ENCODE data around the gene KLC1. TPM values are rescaled to one million over a fixed set of nuclear protein-coding genes. Genes with fewer than 3 reads are reported as not detected.

Gene KLC1
- total RNA-seq, 1 donor from 2014 or later, result 238 TPM

GRCh38 chr14:103581954-103582703 is 46.9 kb upstream of the KLC1 start:
- FAIRE-seq, result no peak
- no peaks in the 10 kb centered on the region for H3K27me3 Mint-ChIP-seq (ENCODE audit: low read depth, unreplicated experiment)
- no peak overlapping the region for H3K4me2 ChIP-seq (ENCODE audit: low read length)

GRCh38 chr14:103584326-103584915 is 44.6 kb upstream of the KLC1 start:
- H3K4me1 Mint-ChIP-seq (ENCODE audit: low read depth, unreplicated experiment), result no peaks in the 10 kb centered on the region
- DNase-seq (ENCODE audit: low read depth) (no peak), FAIRE-seq (no peak)
- Histone ChIP-seq H3K36me3 (ENCODE audit: insufficient read depth, low read length) (peaks cover 12% of the 10 kb centered on the region), H3K4me3 (ENCODE audit: insufficient read depth, low read depth, low read length) (no peak overlapping the region), H3K27me3 (ENCODE audit: insufficient read depth, low read length) (no peaks in the 10 kb centered on the region), H3K79me2 (ENCODE audit: insufficient read depth, low read length) (no peaks in the 10 kb centered on the region), H3K4me1 (ENCODE audit: insufficient read depth, low read length) (no peaks in the 10 kb centered on the region), H3K9ac (ENCODE audit: low read length) (no peak overlapping the region), H3K9me3 (ENCODE audit: insufficient read depth, low read depth, low read length) (no peaks in the 10 kb centered on the region), H2AFZ (ENCODE audit: low read depth, low read length) (no peak overlapping the region), H4K20me1 (ENCODE audit: insufficient read depth, low read length) (peaks cover 15% of the 10 kb centered on the region), H3K27ac (ENCODE audit: low read depth, low read length) (no peak overlapping the region), H3K4me2 (ENCODE audit: low read length) (no peak overlapping the region)
- no peaks in the 10 kb centered on the region for H3K27me3 Mint-ChIP-seq (ENCODE audit: low read depth, unreplicated experiment)
- TF ChIP-seq CTCF (IDR thresholded peaks at IDR 0.05; ENCODE audit: insufficient read depth, low read depth, low read length), result no peak
- no peak for TF ChIP-seq EZH2 (IDR thresholded peaks at IDR 0.05; ENCODE audit: insufficient read depth, low read length)
- no peaks in the 10 kb centered on the region for H3K9me3 Mint-ChIP-seq (ENCODE audit: unreplicated experiment)
- H3K27ac Mint-ChIP-seq (ENCODE audit: unreplicated experiment), result no peak overlapping the region
- no peak overlapping the region for H3K4me3 Mint-ChIP-seq (ENCODE audit: unreplicated experiment)
- H3K36me3 Mint-ChIP-seq (ENCODE audit: low read depth, unreplicated experiment), result peaks cover 15% of the 10 kb centered on the region

More at GRCh38 chr14:103581954-103582703, 46.9 kb upstream of the KLC1 start:
- H3K9me3 ChIP-seq (ENCODE audit: insufficient read depth, low read depth, low read length), result no peaks in the 10 kb centered on the region
- DNase-seq (ENCODE audit: low read depth), result no peak
- Mint-ChIP-seq H3K4me3 (ENCODE audit: unreplicated experiment) (no peak overlapping the region), H3K4me1 (ENCODE audit: low read depth, unreplicated experiment) (peaks cover 2% of the 10 kb centered on the region), H3K9me3 (ENCODE audit: unreplicated experiment) (no peaks in the 10 kb centered on the region), H3K36me3 (ENCODE audit: low read depth, unreplicated experiment) (peaks cover 18% of the 10 kb centered on the region), H3K27ac (ENCODE audit: unreplicated experiment) (no peak overlapping the region)
- no peak overlapping the region for H3K9ac ChIP-seq (ENCODE audit: low read length)
- H4K20me1 ChIP-seq (ENCODE audit: insufficient read depth, low read length), result peaks cover 26% of the 10 kb centered on the region
- H3K79me2 ChIP-seq (ENCODE audit: insufficient read depth, low read length), result no peaks in the 10 kb centered on the region
- peaks cover 16% of the 10 kb centered on the region for H3K36me3 ChIP-seq (ENCODE audit: insufficient read depth, low read length)
- no peak overlapping the region for H2AFZ ChIP-seq (ENCODE audit: low read depth, low read length)
- H3K27me3 ChIP-seq (ENCODE audit: insufficient read depth, low read length), result no peaks in the 10 kb centered on the region
- peaks cover 3% of the 10 kb centered on the region for H3K4me1 ChIP-seq (ENCODE audit: insufficient read depth, low read length)
- TF ChIP-seq EZH2 (IDR thresholded peaks at IDR 0.05; ENCODE audit: insufficient read depth, low read length) (no peak), CTCF (IDR thresholded peaks at IDR 0.05; ENCODE audit: insufficient read depth, low read depth, low read length) (no peak)
- no peak overlapping the region for H3K4me3 ChIP-seq (ENCODE audit: insufficient read depth, low read depth, low read length)
- H3K27ac ChIP-seq (ENCODE audit: low read depth, low read length), result no peak overlapping the region

GRCh38 chr14:103593577-103593976 is 35.4 kb upstream of the KLC1 start:
- Mint-ChIP-seq H3K27me3 (ENCODE audit: low read depth, unreplicated experiment) (no peaks in the 10 kb centered on the region), H3K36me3 (ENCODE audit: low read depth, unreplicated experiment) (peaks cover 10% of the 10 kb centered on the region), H3K4me1 (ENCODE audit: low read depth, unreplicated experiment) (peaks cover 28% of the 10 kb centered on the region), H3K4me3 (ENCODE audit: unreplicated experiment) (no peak overlapping the region), H3K9me3 (ENCODE audit: unreplicated experiment) (no peaks in the 10 kb centered on the region), H3K27ac (ENCODE audit: unreplicated experiment) (no peak overlapping the region)
- DNase-seq (ENCODE audit: low read depth) (no peak), FAIRE-seq (no peak)
- Histone ChIP-seq H3K4me3 (ENCODE audit: insufficient read depth, low read depth, low read length) (no peak overlapping the region), H3K4me1 (ENCODE audit: insufficient read depth, low read length) (peaks cover 43% of the 10 kb centered on the region), H4K20me1 (ENCODE audit: insufficient read depth, low read length) (peaks cover 8% of the 10 kb centered on the region), H3K9me3 (ENCODE audit: insufficient read depth, low read depth, low read length) (no peaks in the 10 kb centered on the region), H3K36me3 (ENCODE audit: insufficient read depth, low read length) (peaks cover 3% of the 10 kb centered on the region), H3K27me3 (ENCODE audit: insufficient read depth, low read length) (no peaks in the 10 kb centered on the region), H3K79me2 (ENCODE audit: insufficient read depth, low read length) (no peaks in the 10 kb centered on the region), H3K27ac (ENCODE audit: low read depth, low read length) (peak overlapping the region; percentile 80), H3K9ac (ENCODE audit: low read length) (peak overlapping the region; percentile 69), H3K4me2 (ENCODE audit: low read length) (peak overlapping the region; percentile 79), H2AFZ (ENCODE audit: low read depth, low read length) (no peak overlapping the region)
- no peak for TF ChIP-seq CTCF (IDR thresholded peaks at IDR 0.05; ENCODE audit: insufficient read depth, low read depth, low read length)
- no peak for TF ChIP-seq EZH2 (IDR thresholded peaks at IDR 0.05; ENCODE audit: insufficient read depth, low read length)
